GM19395 (cell line): ENCODE measurements around the gene LRFN2.

Experiments
- ATAC-seq: cut with Tn5 transposase; IDR thresholded peaks from one replicate; pipeline ENCODE4 v1.9.1; 2021; ENCODE audit warnings: mild to moderate bottlenecking, moderate library complexity; ENCODE audit not compliant: unreplicated experiment

LRFN2 gene

DNA sequence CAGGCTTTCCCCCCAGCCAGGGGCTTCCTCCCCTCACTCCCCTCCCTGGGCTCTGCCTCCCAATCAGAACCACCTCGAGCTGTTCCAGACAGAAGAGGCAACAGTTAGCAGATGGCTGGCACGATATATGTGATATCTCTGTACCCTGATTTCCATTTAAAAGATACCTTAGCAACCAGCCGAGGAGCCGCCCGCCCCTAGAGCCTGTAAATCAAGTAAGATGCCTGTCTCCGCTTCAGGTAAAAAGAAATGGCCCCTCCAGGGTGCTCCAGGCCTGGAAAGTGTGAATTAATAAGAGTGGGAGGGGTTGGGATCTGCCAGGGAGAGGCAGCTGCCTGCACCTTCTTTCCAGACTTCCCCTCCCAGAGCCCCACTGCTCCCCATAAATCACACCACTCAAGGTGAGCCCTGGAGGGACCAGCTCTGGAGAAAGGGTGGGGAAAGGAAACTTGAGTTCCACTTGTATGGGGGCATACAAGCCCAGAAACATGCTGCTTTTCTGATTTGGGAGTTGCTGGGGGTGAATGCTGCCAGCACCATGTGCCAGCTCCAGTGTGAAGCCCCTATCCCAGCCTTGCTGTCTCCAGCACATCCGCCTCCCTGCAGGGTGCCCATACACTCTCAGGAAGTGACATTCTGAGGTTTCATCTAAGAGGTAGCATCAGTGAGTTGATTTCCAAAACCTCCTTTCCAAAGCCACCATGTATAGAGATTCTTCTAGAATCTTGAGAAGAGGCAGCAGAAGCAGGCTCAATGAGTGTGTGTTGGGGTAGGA, 148.0 kb downstream of the LRFN2 start:
- no peak for ATAC-seq

DNA sequence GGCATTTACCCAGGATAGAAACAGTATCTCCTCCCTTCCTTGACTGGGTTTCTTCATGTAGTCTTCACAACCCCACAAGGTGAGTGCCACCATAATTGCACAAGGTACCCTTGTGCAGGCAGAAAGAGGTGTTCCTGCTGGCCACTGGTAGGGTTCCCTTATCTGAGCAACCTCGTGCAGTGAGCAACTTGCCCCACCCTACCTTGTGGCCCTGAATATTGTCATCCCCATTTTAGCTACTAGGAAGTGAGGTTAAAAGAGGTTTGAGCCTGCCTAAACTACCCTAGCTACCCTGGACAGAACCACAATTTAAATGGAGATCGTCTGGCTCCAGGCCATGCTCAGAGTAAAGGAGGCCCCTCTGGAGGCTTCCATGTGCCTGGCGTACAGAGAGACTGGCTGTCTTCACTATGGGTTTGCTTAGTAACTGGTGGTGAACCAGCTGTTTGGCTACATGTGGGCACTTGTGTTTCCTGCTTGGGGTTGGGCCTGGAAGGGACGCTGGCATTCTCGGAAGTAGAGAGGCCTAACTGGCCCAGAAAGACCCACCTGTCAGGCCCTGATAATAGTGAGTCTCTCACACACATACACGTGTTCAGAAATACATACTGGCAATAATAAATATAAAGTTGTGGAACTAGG, 148.8 kb downstream of the LRFN2 start:
- ATAC-seq = no peak

DNA sequence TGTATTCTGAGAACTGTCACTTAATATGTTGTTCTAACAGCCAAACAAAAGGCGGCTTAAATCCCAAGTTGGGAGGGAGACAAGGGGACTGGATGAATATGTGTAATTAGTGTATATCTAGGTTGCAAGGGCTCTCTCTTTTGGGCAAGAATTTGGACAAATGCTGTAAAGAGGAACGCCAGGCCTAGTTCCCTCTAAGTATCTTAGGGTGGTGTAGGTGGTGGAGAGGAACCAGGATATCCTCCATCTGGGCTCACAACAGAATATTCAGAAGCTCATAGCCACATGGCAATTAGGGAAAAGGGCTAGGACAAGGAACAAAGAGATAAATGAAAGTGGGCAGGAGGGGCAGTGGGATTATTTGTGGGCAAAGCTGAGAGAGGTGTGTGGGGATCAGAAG, 149.5 kb downstream of the LRFN2 start:
- no peak for ATAC-seq

DNA sequence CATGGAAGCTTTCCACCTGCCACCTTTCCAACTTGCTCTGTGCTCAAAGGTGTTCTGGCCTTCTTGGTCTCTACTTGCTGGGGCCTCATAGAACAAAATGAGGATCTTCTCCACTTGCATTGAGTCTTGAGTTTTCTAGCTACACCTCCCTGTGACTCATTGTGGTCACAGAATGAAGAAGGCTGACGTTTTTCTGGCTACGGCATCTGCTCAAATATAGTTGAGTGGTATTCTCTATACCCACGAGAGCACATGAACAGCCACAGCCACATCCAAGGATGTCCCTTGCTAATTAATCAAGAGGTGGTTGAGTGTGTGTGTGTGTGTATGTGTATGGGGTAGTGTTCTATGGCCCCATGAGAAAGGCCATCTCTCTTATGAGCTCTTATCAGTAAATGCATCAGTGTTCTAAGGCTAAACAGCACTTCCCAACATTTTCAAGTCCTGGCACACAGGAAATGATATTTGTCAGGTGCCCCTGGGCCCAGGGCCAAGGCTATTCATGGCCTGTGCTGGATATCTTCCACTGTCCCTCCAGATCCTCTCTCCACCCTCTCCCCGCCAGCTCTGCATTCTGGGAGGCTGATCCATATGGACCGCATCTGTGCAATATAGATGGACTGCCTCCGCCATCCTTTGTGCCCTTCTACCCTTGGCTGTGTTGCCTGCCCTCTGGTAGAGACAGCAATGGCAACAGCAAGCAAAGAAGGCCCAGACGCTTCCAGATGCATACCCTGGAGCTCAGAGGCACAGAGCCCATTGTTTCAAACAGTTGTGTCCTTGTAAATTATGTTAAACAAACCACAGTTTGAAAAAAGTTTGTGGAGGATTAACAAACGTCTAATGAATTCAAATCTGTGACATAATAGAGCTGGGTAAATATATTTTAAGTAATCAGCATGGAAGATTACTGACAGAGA, 150.2 kb downstream of the LRFN2 start:
- ATAC-seq = no peak

DNA sequence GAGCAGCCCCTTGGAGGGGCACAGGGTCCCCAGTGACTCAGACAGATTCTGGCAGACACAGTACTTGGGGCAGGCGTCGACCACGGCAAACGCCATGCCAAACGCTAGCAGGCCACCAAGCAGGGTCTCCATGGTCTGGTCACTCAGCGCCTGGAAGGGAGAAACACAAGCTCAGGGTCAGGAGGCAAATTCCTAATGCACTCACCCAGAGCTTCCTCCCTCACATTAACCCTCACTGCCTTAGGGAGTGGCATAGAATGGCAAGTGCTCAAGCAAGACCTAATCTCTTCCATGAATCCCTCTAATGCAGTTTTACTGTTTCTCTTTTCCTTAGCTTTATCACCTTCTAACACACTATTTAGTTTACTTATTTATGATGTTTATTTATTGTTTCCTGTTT, 154.2 kb downstream of the LRFN2 start:
- no peak for ATAC-seq

DNA sequence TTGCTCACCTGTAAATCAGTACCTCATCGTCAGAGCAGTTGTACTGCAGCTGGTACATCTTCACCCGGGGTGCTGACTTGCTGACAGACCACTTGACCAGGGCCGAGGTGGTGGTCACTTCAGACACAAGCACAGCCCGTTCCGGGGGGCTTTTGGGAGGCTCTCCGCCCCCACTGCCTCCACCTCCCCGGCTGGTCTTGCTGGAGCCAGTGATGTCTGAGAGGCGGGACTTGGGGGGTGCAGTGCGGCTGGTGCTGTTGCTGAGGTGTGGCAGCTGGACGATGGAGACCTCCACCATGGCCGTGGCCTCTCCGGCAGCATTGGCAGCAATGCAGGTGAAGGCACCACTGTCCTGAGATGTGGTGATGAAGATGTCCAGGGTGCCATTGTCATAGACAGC, 155.5 kb downstream of the LRFN2 start:
- ATAC-seq = no peak

DNA sequence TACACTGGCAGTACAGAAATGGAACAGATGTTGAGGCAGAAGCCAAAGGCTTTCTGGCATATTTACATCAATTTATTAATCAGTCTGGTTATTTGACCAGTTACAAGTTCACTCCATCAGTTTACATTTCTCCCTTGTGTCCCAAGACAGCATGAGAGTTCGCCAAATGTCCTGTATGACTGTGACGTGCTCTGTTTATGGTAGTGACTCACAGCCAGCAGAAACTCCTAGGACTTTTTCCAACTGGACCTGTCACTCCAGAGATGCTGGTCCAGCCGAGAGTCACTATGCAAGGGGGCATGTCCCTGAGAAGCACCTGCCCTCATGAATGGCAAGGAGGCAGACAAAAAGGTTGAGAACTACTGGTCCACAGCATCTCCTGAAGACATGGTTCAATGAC, 160.0 kb downstream of the LRFN2 start:
- ATAC-seq = no peak

DNA sequence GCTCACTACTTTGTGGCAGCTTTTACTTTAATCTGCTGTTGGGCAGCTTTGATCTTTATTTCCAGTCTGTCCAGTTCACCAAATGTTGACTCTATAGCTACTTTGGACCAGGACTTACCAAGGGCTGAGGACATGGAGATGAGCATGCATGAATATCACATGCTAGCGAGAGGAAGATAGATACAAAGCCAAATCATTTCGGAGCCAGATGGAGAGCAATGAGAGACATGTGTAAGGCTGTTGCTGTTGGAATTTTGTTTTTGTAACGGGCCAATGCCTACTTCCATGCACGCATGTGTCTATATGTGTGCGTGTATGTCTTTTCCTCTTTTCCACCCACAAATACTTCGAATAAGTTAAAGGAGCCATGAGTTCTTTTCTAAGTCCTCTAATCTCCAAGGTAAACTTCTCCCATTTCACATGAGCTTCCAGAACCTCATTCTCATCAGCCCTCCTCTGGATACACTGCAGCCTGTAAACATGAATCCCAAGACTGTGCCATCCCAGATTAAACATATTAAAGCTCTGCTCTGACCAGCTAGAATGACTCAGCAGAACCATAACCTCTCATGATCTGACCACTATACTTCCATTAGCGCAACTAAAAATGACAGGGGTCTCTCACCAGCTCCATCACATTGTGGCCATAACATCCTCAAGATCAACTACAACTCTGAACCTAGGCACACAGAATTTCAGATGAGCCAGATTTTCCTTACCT, 160.7 kb downstream of the LRFN2 start:
- no peak for ATAC-seq

DNA sequence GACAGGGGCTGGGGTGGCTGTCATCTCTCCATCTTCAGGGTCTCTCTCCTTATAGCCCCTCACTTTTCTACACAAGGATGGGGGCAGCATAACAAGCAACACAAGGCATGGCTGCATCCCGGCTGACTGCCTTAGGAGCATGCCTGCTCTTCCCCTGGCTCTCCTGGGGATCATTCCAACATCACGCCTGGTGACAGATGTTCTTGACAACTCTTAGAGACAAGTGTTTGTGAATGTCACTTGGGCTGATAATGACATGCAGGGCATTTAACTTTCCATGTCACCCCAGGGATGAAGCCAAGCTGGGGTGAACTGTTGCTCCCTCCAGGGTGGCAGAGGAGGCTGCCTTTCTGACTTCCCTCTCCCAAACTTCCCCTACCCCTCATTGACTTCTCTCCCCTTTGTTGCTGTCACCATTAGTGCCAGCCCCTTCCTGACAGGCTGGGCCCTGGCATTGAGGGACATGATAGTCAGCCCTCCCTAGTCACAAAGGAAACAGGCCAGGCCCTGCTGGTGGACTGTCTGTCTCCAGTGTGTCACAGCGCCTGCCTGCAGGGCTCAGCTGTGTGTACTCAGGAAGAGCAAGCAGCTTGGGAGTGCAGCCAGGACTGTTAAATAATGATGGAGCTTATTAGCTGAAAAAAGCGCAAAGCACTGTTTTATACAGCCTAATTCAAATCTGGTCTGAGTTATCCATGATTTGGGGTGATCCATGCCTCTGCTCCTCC, 161.8 kb downstream of the LRFN2 start:
- ATAC-seq = no peak

DNA sequence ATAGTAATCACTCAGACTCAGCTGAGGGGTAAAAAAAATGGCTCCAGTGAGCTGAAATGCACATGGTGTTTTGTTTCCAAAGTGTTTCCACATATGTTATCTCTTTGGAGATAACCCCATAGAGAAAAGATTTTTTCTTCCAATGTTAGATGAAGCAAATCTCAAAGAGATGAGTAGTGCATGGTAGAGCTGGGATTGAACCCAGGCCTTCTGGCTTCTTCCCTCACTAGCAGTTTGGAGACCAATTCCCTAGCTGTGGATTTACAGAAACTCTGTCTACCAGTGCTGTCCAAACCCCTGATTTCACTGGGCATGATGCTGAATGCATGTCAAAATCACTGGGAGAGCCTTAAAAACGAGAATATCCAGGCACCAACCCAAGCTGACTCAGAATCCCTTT, 165.1 kb downstream of the LRFN2 start:
- no peak for ATAC-seq

DNA sequence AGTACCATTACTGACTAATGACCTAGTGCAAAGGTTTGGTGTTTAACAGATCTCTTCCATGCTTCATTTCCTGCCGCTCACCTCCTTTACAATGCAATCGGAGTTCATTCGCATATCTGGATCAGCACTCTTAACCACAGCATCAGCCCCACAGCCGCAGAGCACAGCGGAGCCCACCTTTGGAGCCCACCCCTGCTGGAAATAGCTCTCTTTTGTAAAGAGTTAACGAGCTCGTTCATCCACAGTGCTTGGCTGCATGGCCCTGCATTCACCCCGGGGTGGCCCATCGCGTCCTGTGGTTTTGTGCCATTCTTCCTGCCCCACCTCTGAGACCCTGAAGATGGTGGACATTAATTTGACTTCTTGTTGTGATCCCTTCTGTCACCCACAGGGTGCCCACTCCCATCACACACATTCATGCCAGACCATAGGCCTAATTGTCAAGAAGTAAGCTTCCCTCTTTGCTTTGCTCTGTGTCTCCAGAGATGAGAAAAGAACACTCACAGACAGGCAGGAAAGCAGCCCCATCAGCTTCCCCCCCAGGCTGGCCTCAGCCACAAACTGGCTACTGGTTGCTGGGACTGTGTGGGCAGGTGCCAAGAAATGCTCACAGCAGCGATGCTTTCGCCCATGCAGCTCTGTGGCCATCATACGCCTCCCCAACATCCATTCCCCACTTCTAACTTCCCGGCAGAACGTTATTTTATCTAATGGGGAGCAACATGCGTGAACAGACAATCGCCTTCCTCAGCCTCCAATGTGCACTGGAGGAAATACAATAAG, 167.0 kb downstream of the LRFN2 start:
- no peak for ATAC-seq

DNA sequence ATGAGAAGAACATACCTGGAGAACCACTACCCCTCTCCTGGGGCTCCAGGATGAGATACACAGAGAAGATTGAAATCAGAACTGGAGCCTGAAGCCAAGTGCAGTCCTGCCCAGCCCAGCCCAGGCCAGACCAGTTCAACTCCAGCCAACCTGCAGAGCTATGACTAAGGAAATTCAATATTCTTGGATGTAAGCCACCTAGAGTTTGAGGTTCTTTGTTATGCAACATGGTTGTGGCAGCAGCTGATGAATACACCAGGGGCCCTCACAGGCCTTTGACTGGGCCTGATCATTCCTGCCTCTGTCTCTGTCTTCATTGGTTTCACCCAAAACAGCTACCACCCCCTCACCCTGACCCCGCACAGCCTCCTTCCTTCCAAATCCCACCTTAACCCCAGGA, 167.8 kb downstream of the LRFN2 start:
- ATAC-seq = no peak

DNA sequence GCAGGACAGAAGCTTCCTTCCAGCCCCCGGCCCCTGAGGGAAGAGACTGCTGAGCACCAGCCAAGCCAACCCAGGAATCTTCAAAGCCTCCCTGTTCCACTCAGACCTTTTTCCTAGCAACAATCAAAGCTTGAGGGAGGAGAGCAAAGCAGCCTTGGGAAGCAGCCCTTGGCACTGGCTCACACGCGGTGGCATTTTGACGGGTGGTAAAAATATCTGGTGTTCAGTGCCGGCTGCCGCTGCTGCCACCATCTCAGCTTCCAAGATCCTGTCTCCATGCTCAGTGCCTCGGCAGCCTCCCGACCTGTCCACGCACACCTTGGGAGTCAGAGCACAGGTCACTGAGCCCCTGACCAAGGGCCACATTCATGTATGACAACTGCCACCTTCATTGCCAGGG, 170.1 kb downstream of the LRFN2 start:
- no peak for ATAC-seq

DNA sequence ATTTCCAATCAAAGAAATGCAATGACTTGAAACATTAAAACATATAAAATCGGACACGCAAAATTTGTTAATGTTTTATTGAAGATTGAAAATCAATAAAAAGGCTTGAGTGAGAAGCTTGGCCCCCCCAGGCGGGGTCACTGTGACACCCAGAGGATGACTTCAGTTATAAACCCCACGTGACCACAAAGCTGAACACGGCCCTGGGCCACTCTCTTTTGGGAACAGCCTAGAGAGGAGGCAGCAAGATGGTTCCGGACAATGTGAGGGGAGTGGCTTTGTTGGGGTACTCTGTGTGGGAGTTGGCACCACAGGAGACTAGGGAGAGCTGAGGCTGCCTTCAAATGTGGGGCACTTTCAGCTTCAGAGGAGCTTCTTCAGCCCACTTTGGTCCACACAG, 172.5 kb downstream of the LRFN2 start:
- ATAC-seq = no peak

DNA sequence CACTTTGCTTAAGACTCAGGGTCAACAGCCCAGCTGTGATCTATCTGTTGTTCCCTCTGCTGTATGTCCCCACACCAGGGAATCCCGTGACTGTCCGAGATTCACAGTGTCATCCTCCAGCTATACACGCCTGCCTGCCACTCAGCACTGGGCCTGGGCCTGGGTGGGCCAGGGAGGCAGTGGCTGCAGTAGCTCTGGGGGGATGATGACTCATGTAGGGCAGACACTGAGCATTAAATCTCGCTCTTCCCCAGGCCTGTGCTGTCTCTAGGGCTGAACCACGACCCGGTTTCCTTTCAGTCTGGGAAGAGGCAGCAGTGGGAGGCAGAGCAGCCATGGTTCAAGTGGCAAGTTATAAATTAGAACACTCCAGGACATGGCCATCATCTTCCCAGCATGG, 173.9 kb downstream of the LRFN2 start:
- no peak for ATAC-seq

DNA sequence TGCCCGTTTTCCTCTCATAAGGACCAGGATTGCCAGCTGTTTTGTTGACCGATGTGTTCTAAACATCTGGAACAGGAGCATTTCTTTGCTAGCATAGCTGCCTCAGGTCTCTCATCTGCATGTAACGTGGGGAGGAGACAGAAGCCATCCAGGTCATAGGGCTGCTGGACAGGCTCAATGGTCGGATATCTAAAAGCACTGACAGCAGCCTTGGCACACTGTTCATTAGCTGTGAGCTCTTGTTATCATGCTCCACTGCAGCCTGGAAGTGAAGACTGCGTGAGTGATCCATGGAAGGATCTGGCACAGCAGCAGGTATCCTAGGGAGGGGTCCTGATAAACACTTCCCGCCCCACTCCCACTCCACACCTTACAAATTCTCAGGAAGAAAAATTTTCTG, 175.3 kb downstream of the LRFN2 start:
- ATAC-seq = no peak

DNA sequence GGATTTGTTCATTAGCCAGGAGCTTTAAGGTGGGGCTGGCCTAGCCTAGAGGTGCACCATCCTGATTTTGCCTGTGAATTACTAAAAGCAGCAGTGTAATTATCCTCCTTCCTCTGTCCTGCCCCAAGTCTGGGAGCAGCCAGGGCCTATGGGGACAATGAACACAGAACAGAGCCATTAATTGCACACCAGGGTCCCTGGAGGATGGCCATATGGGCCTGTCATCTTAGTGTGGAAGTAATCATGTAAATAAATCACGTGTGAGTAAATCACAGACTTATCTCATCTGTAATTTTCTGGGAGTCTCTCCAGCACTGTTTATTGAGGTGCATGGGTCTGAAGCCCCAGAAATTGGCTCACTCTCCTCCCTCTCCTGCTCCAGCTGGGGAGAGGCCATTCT, 176.3 kb downstream of the LRFN2 start:
- no peak for ATAC-seq

DNA sequence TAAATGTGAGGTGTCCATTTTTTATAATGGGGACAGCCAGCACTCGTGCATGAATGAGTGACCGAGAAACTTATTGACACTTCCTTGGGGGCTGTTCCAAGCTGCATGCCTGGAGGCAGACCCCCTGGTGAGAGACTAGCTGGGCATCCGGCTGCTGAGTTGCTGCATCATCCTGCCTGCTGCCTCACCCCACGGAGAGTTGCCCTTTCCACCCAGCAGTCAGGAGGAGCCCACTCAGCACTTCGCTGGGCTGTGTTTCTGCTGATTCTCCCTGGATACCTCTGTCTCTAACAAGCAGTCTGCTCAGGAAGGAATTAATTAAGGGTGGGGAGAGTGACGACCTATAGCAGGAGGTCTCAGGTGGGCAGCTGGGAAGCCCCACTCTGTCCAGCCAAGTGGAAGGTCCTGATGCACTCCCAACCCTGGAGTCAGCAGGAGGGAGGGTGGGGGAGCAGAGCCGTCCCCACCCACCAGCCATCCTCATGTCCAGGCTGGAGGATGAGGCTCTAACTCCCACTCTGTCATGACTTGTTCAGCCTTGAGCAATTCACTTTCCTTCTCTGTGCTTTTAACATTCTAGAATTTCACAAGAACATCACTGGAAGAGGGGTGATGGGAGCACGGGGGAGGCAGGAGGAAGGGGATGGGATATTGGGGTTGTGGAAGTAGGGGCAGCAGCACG, 177.3 kb downstream of the LRFN2 start:
- no peak for ATAC-seq
